Astrocyte of the hippocampus (primary cell): Measurements from ENCODE around the gene OBSCN.

Experiments
- DNase-seq: peaks from one replicate; pipeline ENCODE4 v3.0.0; 2011; ENCODE audit warnings: low read depth, low spot score

Gene OBSCN

DNA sequence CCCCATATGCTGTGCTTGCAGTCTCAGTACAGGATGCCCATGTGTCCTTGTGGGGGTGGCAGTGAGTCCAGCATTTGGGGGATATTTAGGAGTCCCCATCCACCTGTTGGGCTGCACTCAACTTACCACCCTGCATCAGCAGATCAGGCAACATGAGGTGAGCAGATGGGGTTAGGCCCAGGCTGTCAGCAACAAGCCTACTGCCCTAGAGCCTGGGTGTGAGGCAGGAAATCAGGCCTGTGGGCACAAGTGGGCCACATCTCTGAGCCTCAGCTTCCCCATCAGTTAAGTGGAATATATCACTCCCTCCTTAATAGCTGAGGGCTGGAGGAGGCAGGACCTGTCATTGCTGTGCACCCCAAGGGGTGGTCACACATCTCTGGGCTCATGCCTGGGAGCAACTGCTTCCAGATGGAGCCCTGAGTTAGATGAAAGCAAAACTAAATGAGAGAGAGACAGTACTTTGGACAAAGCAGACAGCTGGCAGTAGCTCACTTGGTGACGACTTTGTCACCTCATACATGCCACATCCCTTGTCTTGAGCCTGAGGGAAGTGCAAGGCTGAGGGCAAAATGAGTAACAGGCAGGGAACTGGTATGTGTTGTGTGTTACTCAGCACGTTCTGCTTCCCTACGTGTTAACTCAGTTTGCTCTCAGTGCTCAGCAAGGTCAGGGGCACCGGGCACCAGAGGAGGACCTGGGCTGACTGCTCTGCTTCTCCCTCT, 150.4 kb downstream of the OBSCN start:
- DNase-seq, result no peak

DNA sequence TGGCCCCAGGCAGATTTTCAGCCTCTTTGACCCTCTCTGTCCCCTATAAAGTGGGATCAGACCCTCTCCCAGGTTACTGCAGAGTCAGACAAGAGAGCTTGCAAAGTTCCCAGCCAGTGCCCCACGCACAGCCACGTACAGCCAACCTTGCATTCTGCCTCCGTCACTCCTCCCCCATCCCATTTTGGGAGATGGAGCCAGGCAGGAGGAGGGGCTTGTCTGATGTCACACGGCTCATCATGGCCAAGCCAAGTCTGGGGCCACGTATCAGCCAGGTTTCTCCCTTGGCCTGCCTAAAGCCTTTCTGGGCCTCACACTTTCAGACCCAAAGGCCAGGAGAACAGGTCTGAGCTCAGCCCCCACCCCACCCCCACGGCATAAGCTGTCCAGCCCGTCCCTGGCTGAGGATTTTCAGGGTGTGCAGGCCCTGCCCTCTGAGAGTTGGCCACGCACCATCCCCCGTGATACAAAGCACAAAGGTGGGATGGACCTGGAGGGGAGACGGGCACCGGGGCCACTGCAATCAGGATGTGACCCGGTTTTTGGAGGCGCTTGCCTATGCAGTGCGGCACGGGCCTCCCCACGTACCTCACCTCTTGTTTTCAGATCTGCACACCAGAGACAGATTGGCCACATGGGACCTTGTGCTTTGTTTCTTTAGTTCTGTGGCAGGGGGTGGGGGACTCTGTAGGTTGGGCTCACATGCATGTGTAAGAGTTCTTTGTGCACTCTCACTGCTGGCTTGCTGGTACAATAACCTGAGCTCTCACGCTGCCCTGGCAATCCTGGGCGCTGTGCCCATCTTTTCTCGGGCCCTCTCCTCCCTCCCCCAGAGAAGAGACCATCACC, 151.1 kb downstream of the OBSCN start:
- DNase-seq, result no peak

DNA sequence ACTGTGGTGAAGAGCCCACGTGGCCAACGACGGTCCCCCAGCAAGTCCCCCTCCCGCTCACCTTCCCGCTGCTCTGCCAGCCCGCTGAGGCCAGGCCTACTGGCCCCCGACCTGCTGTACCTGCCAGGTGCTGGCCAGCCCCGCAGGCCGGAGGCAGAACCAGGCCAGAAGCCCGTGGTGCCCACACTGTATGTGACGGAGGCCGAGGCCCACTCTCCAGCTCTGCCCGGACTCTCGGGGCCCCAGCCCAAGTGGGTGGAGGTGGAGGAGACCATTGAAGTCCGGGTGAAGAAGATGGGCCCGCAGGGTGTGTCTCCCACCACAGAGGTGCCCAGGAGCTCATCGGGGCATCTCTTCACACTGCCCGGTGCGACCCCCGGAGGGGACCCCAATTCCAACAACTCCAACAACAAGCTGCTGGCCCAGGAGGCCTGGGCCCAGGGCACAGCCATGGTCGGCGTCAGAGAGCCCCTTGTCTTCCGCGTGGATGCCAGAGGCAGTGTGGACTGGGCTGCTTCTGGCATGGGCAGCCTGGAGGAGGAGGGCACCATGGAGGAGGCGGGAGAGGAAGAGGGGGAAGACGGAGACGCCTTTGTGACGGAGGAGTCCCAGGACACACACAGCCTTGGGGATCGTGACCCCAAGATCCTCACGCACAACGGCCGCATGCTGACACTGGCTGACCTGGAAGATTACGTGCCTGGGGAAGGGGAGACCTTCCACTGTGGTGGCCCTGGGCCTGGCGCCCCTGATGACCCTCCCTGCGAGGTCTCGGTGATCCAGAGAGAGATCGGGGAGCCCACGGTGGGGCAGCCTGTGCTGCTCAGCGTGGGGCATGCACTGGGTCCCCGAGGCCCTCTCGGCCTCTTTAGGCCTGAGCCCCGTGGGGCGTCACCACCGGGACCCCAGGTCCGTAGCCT, 152.0 kb downstream of the OBSCN start:
- no peak for DNase-seq

DNA sequence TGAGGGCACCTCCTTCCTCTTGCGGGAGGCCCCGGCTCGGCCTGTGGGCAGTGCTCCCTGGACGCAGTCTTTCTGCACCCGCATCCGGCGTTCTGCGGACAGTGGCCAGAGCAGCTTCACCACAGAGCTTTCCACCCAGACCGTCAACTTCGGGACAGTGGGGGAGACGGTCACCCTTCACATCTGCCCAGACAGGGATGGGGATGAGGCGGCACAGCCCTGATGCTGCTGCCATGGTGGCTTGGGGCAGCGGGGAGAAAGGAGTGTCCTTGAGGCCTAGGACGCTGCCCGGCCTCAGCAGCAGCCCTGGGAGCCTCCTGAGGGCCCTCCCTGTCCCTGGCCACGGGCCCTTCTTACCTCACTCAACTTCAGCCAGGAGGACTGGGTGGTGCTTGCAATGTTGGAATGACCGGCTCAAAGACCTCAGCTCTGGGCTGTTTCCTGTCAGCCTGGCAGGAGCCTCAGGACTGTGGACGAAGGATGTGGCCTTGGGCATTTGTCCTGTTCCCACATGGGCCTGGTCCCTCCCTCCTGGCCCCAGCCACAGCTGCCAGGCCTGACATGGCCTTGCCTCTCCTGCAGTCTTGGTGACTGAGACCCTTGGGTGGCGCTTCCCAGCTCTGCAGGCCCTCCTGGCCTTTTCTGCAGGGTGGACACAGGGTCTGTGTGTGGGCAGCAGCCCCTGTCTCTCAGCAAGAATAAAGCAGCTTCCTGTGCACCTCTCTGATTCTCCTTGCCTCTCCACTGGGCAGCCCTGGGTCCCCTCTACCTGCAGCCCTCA, 152.9 kb downstream of the OBSCN start:
- no peak for DNase-seq

DNA sequence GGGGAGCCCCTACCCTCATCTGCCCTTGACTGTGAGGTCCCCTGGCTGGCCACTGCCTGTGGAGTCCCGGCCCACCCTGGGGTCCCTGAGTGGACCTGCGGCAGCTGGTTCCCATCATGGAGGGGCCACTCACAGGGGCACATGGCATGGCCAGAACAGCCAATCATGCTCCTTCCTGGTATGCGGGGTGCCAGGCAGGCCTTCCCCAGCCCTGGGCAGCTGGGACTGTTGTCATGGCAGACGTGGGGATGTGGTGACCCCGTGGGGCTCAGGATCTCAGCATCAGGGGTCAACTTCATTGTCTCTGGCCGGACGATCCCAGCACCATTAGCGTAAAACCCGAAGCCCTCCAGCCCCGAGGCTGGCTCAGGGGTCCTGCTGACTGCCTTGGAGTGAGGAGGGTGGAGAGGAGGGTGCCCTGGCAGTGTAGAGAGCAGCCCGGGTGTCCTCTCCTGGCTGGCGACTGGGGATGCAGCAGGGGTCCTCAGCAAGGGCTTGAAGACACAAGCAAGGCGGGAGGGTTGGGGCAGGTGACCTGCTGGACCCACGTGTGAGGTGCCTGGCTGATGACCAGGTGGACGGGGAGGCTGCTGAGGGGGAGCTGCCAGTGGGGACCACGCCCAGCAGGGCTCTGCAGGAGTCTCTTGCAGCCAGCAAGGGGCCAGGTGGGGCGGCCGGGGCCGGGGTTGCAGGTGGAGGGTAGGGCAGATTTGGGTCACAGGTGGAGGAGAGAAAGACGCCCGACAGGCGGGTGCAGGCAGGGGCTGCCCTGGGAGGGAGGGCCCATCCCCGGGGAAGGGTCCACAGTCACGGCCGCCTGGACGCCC, 153.7 kb downstream of the OBSCN start:
- no peak for DNase-seq

DNA sequence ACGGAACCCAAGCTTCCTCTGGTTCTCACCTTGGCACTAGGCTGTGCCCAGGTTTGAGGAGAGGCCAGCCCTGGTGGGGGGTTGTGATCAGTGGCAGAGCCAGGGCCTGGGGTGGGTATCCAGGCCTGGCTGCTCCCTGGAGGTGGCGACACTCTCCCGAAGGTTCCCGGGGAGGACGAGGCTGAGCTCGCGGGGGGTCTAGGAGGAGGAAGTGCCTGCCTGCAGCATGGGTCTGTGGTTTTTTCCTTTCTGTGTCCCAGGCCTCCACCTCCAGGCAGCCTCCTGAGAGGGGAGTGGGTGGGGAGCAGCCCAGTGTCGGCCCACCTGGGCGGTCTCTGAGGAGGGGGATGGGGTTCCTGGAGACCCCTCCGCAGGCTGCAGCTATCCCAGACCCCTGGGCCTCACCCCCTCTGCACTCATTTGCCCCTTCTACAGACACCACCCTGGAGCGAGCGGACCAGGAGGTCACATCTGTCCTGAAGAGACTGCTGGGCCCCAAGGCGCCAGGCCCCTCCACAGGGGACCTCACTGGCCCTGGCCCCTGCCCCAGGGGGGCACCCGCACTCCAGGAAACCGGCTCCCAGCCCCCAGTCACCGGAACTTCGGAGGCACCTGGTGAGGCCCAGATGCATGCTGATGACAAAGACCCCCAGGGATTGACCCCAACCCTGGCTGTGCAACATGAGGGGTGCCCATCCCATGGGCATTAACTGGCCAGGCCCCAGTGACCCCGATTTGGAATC, 154.5 kb downstream of the OBSCN start:
- DNase-seq, result no peak

DNA sequence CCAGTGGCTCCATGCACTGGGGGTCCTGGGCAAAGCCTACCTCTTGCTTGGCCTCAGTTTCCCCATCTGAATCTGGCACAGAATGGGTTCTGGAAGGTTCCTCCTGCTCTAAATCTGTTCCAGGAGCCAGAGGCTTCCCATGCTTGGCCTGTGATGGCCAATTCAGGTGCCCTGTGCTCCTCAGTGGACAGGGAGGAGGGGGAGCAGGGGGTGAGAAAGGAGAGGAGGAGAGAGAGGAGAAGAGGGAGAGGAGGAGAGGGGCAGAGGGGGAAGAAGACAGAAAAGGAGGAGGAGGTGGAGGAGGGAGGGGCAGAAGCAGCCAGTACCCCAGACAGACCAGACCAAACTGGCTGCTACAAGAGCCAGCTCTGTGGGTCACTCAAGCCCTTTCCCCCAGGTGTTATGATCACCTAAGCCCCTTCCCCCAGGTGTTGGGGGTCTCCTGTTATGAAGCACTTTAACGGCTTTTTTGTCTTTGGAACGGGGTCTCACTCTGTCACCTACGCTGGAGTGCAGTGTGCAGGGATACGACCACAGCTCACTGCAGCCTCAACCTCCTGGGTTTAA, 155.1 kb downstream of the OBSCN start:
- no peak for DNase-seq

DNA sequence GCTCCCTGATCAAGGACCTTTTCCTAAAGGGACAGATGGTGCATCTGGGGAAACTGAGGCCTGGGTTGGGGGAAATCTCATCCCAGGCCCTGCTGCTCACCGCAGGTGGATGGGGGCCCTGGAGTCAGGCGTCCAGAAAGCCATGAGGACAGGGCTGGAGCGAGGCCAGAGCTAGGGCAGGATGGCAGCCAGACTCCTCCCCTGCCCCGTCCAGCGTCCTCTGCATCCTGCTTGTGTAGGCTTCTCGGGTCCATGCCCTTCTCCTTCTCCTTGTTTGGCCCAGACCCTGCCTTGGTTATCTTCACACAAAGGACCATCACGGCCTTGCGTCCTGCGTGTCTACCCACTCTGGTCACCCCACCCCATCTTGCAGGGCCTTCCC, 155.8 kb downstream of the OBSCN start:
- no peak for DNase-seq

DNA sequence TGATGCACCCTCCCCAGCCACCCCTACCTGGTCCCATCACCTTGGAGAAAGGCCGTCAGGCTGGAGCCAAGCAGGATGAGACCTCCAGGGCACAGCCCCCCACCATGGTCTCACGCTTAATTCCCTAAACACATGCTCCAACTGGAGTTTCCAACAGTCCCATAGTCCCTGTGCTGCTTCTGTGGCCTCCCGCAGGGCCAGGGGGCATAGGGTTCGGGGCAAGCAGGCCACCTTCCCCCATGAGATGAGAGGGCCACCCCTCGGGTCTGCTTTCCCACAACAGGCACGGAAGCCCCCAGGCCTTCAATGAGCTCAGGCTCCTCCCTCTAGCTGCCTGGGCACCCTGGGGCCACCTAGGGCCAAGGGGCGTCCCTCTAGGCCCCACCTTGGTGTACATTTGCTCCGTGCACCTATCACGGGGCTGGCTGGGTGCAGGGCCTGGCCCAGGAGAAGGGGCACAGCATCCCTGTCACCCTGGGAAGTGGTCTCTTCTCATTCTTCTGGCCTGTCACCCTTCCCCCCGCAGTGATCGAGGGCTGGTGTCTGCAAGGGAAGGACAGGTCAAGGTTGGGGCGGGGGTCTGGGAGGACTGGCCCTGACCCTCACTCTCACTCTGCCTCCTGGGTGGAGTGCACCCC, 156.3 kb downstream of the OBSCN start:
- no peak for DNase-seq

DNA sequence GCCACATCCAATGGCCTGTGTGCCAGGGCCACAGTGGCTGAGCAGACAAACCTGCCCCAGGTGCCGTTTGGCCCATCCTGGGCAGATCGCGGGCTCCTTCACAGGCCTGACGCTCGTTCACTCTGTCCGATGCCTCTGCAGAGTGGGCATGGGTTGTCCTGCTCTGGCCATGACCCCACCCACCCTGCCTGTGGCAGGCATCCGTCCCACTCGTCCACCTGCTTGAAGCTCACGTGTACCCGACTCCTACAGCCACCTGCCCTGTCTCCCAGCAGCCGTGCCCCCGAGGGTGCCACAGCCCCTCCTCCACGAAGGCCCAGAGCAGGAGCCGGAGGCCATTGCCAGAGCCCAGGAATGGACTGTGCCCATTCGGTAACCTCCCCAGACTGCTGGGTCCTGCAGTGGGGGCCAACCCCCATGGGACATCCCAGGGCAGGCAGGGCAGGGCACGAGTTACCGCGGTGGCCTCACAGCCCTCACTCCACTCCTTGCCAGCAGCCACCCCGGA, 156.9 kb downstream of the OBSCN start:
- no peak for DNase-seq

DNA sequence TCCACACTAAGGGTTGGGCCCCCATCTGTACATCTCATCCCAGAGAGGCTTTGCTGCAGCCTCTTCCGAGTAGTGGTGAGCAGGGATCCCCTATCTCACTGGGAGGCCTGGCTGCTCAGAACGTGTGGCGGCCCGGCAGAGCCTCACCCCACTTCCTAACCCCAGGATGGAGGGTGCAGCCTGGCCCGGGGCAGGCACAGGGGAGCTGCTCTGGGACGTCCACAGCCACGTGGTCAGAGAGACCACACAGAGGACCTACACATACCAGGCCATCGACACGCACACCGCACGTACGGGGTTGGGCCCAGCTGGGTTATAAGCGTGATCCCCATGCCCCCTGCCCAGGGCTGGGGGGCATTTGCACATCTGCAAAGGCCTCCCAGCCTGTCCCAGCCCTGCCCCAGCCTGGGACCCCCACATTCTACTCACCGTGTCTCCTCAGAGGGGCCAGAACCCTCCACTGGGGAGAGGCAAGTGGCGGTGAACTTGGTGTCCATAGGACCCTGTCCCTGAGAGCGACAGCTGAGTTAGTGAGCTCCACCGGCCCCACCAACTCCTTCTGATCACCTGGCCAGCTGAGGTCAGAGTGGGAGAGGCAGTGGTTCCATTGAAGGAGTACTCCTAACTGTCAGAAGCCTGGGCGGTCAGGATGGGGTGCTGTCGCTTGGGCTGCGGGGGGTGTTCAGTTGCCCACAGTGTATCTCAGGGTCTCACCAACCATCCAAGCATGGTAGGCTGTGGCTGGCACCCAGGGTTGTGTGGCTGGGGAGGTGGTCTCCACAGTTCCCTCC, 157.6 kb downstream of the OBSCN start:
- DNase-seq, result no peak

DNA sequence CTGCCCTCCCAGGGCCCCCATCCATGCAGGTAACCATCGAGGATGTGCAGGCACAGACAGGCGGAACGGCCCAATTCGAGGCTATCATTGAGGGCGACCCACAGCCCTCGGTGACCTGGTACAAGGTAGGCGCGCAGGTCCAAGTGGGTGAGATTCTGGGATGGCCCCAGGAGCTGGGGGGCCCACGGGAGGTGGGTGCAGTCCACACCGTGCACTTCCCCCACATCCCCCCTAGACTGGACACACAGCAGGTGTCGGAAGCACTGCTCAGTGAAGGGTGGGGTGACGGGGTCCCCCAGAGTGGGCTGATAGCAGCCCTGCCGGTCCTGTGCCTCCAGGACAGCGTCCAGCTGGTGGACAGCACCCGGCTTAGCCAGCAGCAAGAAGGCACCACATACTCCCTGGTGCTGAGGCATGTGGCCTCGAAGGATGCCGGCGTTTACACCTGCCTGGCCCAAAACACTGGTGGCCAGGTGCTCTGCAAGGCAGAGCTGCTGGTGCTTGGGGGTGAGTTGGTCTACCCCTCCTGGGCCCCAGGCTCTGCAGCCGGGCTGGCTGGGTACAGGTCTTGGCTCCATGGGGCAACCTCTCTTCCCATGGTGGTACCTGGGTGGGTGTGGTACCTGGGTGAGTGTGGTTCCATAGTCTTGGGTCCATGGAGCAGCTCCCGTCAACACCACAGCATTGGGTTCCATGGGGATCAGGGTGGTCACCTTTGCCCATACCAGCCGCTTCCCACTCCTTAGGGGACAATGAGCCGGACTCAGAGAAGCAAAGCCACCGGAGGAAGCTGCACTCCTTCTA, 158.4 kb downstream of the OBSCN start:
- DNase-seq, result no peak

DNA sequence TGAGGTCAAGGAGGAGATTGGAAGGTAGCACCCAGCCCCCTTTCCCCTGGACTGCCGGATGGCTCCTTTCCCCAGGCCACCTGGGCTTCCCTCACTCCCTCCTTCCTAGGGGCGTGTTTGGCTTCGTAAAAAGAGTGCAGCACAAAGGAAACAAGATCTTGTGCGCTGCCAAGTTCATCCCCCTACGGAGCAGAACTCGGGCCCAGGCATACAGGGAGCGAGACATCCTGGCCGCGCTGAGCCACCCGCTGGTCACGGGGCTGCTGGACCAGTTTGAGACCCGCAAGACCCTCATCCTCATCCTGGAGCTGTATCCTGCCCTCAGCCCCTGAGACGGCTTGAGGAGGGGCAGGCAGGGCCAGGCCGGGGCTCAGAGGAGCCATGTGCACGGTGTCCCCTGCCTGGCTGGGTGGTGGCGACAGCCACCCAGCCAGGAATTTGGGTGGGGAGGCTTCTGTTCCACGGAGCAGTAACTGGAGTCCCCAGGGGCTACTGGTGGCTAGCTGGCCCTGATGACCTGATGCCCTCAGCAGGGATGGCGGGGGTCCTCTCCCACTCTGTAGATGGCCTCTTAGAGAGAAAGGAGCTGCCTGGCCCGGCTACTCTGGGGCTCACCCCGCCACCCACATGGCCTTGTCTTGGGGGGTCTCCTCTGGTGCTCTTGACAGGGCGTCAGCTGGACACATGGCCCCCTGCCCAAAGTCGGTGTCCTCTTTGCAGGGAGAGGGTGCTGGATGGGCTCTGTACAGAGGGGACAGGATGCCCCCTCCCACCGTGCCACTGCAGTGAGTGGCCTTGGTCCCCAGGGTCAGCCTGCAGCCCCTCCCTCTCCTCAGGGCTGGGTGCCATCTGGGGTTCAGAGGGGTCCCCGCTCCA, 159.3 kb downstream of the OBSCN start:
- no peak for DNase-seq

DNA sequence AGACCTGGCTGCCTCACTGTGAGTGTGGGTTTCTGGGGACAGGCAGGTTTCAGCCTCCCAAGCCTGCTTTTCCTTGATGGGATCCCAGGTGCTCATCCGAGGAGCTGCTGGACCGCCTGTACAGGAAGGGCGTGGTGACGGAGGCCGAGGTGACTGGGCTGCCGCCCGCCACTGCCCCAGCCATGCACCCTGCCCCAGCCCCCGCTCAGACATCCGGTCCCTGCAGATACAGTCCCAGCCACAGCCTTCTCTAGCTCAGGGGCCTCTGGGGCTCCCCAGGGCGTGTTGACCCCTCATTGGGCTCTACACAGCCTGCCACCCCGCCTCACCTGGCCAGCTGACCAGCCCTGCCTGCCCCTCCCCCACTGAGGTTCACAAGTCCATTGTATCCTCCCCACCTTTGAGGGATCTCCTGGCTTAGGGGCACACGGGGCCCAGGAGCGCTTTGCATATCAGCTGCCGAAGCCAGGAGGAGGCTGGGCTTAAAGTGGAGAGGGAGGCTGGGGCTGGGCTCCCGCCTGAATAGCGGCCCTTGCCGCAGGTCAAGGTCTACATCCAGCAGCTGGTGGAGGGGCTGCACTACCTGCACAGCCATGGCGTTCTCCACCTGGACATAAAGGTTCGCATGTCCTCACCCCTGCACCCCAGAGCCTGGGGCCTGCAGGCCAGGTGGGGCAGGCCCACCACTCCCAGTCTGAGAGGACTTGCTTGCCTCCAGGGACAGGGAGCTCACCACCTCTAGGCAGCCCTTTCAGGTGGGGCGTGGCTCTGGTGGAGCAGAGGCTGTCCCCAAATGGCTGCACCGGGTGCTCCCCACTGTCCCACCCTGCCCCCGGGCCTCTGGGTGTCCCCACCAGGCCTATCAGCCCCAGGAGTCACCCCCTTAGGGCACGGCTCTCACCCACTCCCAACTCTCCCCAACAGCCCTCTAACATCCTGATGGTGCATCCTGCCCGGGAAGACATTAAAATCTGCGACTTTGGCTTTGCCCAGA, 160.3 kb downstream of the OBSCN start:
- DNase-seq, result no peak
